ENCODE results near the gene ZBTB1. TPM values are rescaled to one million over a fixed set of nuclear protein-coding genes. Genes with fewer than 3 reads are reported as not detected.

ZBTB1 gene
- total RNA-seq, 6 donors from 2014 or later: 34.3 to 74.0 (median 43.2) TPM

DNA sequence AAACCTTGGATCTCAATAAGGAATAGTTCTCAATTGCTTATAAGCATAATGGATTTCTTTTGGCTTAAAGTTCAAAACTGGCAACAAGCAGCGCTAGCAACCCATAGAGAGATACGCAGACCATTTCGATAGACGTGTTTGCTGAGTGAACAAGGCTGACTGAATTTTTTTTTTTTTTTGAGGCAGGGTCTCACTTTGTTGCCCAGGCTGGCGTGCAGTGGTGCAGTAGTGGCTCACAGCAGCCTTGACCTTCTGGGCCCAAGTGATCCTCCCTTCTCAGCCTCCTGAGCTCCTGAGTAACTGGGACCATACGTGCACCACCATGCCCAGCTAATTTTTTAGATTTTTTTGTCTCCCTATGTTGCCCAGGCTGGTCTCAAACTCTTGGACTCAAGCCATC lies 40.7 kb upstream of the ZBTB1 start:
- H3K4me1 ChIP-seq: peaks cover 9 to 20% (median 13%) of the 10 kb centered on the region in 4 donors
- H3K4me3 ChIP-seq: no peak overlapping the region
- H3K36me3 ChIP-seq: peaks cover 0 to 3% (median 0%) of the 10 kb centered on the region in 4 donors
- H3K9me3 ChIP-seq: no peaks in the 10 kb centered on the region
- H3K27me3 ChIP-seq: peaks cover 0 to 11% (median 0%) of the 10 kb centered on the region in 4 donors
- no peak for ATAC-seq (ENCODE audit: low FRiP score in 2 of 2)
- no peak for TF ChIP-seq POLR2A (IDR thresholded peaks at IDR 0.05)
- TF ChIP-seq POLR2AphosphoS5 (IDR thresholded peaks at IDR 0.05): no peak
- TF ChIP-seq, protein P1, sequence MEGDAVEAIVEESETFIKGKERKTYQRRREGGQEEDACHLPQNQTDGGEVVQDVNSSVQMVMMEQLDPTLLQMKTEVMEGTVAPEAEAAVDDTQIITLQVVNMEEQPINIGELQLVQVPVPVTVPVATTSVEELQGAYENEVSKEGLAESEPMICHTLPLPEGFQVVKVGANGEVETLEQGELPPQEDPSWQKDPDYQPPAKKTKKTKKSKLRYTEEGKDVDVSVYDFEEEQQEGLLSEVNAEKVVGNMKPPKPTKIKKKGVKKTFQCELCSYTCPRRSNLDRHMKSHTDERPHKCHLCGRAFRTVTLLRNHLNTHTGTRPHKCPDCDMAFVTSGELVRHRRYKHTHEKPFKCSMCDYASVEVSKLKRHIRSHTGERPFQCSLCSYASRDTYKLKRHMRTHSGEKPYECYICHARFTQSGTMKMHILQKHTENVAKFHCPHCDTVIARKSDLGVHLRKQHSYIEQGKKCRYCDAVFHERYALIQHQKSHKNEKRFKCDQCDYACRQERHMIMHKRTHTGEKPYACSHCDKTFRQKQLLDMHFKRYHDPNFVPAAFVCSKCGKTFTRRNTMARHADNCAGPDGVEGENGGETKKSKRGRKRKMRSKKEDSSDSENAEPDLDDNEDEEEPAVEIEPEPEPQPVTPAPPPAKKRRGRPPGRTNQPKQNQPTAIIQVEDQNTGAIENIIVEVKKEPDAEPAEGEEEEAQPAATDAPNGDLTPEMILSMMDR (IDR thresholded peaks at IDR 0.05): no peak
- TF ChIP-seq EP300 (IDR thresholded peaks at IDR 0.05): no peak
- WGBS, 2 donors: 90 to 96% methylated on average over 6 of the region's 6 CpGs
- DNase-seq: no peak
- H3K27ac ChIP-seq: no peak overlapping the region

DNA sequence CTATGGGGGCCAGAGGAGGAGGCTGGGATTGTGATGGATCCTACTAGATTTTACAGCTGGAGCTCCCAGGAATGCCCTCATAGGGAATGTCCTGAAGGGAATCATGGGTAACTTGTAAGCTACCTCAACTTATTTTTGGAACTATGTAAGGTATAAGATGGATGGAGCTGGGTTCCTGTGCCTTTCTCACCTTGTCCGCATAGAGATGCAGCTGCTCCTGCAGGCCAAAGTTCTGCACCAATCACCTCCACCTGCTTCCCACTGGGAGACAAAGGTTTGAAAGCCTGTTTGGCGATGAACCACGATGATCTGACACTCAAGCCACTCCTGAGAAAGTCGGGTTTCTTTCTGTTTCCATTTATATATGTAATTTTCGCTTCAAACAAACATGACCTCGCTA lies 39.9 kb upstream of the ZBTB1 start:
- 16 to 23% methylated on average over 6 of the region's 6 CpGs for WGBS, 2 donors
- no peak for ATAC-seq (ENCODE audit: low FRiP score in 2 of 2)
- Histone ChIP-seq H3K27ac (no peak overlapping the region), H3K27me3 (peaks cover 0 to 11% (median 0%) of the 10 kb centered on the region in 4 donors), H3K9me3 (no peaks in the 10 kb centered on the region), H3K36me3 (peaks cover 0 to 3% (median 0%) of the 10 kb centered on the region in 4 donors), H3K4me1 (peaks cover 7 to 20% (median 13%) of the 10 kb centered on the region in 4 donors), H3K4me3 (peak overlapping the region; percentile 38 to 81 (median 74))
- TF ChIP-seq POLR2A (IDR thresholded peaks at IDR 0.05): no peak
- DNase-seq: no peak

DNA sequence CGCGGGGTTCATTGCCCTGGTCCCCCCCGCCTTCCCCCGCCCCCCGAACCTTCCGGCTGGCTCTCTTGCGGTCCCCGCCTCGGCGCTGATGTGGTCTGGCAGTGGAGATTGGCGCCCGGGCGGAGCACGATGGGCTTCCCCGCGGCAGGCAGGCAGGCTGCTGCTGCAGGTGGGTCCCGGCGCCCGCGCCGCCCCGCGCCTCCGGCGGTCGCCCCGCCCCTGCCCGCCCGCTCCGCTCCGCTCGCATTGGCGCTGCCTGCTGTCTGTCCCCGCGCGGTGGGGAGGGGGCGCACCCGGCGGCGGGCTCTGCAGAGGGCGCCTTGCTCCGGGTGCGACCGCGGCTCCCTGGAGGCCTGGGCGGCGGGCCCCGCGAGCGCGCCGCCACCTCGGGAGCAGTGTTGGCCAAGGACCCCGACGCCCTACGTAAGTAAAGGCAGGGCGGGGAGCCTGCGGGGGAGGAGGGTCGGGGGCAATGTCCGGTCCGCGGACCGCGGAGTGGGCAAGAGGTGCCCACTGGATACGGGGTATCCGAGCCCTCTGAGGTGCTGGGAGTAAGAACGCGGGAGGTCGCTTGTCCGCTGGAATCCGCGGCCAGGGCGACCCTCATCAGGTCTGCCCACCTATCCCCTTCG lies 39.3 kb upstream of the ZBTB1 start, which contains the start of gene AKAP5:
Gene AKAP5, plus strand, starts transcription at position 309 of the 632 bp plus-strand sequence. CDS start 2,896 bp downstream, outside the sequence.
- Histone ChIP-seq H3K4me3 (peak within 1 kb of the TSS; percentile 46 to 81 (median 74)), H3K9me3 (no peaks in the 10 kb centered on the region), H3K27ac (peak within 1 kb of the TSS; percentile 35 to 79 (median 54)), H3K27me3 (peaks cover 0 to 11% (median 0%) of the 10 kb centered on the region in 4 donors), H3K4me1 (peaks cover 7 to 20% (median 13%) of the 10 kb centered on the region in 4 donors), H3K36me3 (no peaks in the 10 kb centered on the region)
- TF ChIP-seq, protein P1 (IDR thresholded peaks at IDR 0.05): peak in 1 of 6 experiments; percentile 6
- TF ChIP-seq POLR2AphosphoS5 (IDR thresholded peaks at IDR 0.05): no peak
- TF ChIP-seq EP300 (IDR thresholded peaks at IDR 0.05): no peak
- no peak for TF ChIP-seq POLR2A (IDR thresholded peaks at IDR 0.05)
- 1% methylated on average over 34 to 45 of the region's 74 CpGs for WGBS, 2 donors
- peak; percentile 71 to 87 for ATAC-seq (ENCODE audit: low FRiP score in 2 of 2)
- DNase-seq: peak; percentile 68 to 93

DNA sequence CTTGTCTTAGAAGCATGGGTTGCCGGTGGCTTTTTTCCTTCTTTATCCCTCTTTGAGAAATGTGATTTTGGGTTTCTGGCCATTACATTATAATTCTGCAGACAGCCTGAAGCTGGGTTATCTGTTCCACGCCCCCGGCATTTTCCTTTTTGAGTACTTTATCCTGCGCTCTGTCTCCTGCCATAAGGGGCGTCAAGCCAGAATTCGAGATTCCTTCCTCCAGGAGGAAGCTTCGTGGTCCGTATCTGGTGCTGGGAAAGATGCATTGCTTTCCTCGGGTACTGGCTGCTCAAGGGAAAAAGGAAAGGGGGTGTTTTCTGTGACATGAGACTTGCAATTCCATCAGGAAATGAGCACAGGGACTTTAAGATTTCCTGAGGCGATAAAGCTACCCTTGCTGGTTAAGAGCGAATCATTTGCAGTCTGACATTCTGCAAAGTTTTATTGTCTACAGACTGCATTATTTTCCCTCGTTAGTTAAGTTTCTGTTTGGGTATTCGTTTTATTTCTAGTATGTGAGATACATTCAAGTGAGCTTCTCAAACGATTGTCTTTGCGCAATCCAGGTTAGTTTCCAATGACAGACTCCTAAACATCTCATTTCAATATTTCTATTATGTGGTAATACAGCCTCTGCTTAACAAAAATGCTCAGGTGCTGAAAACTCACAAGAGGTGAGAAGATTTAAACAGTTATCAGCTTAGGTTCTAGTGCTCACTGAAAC lies 38.6 kb upstream of the ZBTB1 start:
- Histone ChIP-seq H3K9me3 (no peaks in the 10 kb centered on the region), H3K4me1 (peaks cover 7 to 20% (median 13%) of the 10 kb centered on the region in 4 donors), H3K4me3 (peak overlapping the region; percentile 46 to 81 (median 74)), H3K36me3 (no peaks in the 10 kb centered on the region), H3K27me3 (peaks cover 0 to 11% (median 0%) of the 10 kb centered on the region in 4 donors), H3K27ac (peak overlapping the region; percentile 35 to 79 (median 54))
- DNase-seq (no peak), ATAC-seq (ENCODE audit: low FRiP score in 2 of 2) (peak in 1 of 2 donors; percentile 71)
- TF ChIP-seq POLR2A (IDR thresholded peaks at IDR 0.05) (no peak), POLR2AphosphoS5 (IDR thresholded peaks at IDR 0.05) (no peak), EP300 (IDR thresholded peaks at IDR 0.05) (no peak)
- TF ChIP-seq, protein P1 (IDR thresholded peaks at IDR 0.05): no peak
- 6 to 10% methylated on average over 15 of the region's 15 CpGs for WGBS, 2 donors

DNA sequence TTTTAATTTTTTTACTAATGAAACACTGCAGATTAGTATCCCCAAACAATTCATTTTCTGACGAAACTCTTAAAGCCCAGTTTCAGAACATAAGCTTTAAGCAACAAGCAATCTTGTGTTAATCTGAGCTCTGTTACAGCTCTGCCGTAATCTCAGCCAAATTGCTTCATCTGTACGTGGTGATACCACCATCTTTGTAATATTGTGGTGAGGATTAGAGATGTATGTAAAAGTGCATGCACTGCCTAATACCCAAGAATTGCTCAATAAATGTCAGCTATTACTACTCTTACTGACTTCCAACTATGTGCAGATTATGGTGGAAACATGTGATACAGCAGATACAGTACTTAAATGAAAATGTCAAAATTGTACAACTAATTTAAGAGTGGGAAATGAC lies 37.5 kb upstream of the ZBTB1 start:
- ATAC-seq (ENCODE audit: low FRiP score in 2 of 2): peak in 1 of 2 donors; percentile 19

More for the DNA sequence above, 37.5 kb upstream of the ZBTB1 start:
- peaks cover 7 to 20% (median 13%) of the 10 kb centered on the region in 4 donors for H3K4me1 ChIP-seq
- peaks cover 0 to 11% (median 0%) of the 10 kb centered on the region in 4 donors for H3K27me3 ChIP-seq
- DNase-seq: no peak
- no peak overlapping the region for H3K4me3 ChIP-seq
- TF ChIP-seq POLR2AphosphoS5 (IDR thresholded peaks at IDR 0.05): no peak
- TF ChIP-seq POLR2A (IDR thresholded peaks at IDR 0.05): no peak
- no peak for TF ChIP-seq EP300 (IDR thresholded peaks at IDR 0.05)
- TF ChIP-seq, protein P1 (IDR thresholded peaks at IDR 0.05): no peak
- no peaks in the 10 kb centered on the region for H3K9me3 ChIP-seq
- no peak overlapping the region for H3K27ac ChIP-seq
- WGBS, 2 donors: 67 to 77% methylated on average over 3 of the region's 3 CpGs
- H3K36me3 ChIP-seq: no peaks in the 10 kb centered on the region

Measured in upper lobe of left lung (tissue), 6 donors.